ENCODE measurements around the gene ID4.
A peak's percentile ranks its signal among the peaks of the same experiment; 100 is the strongest.

Gene ID4

GRCh38 chr6:19836799-19837510 is at the start of gene ID4:
Gene ID4, plus strand, starts transcription at chr6:19837370. Its CDS starts 385 bp downstream, at chr6:19837755.
- DNase-seq: no peak

GRCh38 chr6:19788686-19789085 is 48.5 kb upstream of the ID4 start:
- no peak for DNase-seq

GRCh38 chr6:19789100-19789803 is 47.9 kb upstream of the ID4 start:
- no peak for DNase-seq

GRCh38 chr6:19791267-19791666 is 45.9 kb upstream of the ID4 start:
- DNase-seq: no peak

- DNase-seq: no peak
Measured at GRCh38 chr6:19795211-19795610, 42.0 kb upstream of the ID4 start.

- no peak for DNase-seq
Measured at GRCh38 chr6:19796452-19796851, 40.7 kb upstream of the ID4 start.

- DNase-seq: no peak
Measured at GRCh38 chr6:19798362-19798761, 38.8 kb upstream of the ID4 start.

GRCh38 chr6:19802656-19803055 is 34.5 kb upstream of the ID4 start:
- DNase-seq: no peak

GRCh38 chr6:19803331-19804204 is 33.6 kb upstream of the ID4 start:
- no peak for DNase-seq

- DNase-seq: peak; percentile 72
Measured at GRCh38 chr6:19804205-19805128, 32.7 kb upstream of the ID4 start.

GRCh38 chr6:19805129-19805481 is 32.1 kb upstream of the ID4 start:
- no peak for DNase-seq

- DNase-seq: no peak
Measured at GRCh38 chr6:19806971-19807396, 30.2 kb upstream of the ID4 start.

GRCh38 chr6:19811397-19812079 is 25.6 kb upstream of the ID4 start:
- no peak for DNase-seq

GRCh38 chr6:19812512-19813119 is 24.6 kb upstream of the ID4 start:
- no peak for DNase-seq

GRCh38 chr6:19818805-19819204 is 18.4 kb upstream of the ID4 start:
- no peak for DNase-seq

- DNase-seq: no peak
Measured at GRCh38 chr6:19824058-19824807, 12.9 kb upstream of the ID4 start.

GRCh38 chr6:19827247-19827646 is 9.9 kb upstream of the ID4 start:
- no peak for DNase-seq

- no peak for DNase-seq
Measured at GRCh38 chr6:19827903-19828302, 9.3 kb upstream of the ID4 start.

GRCh38 chr6:19830171-19830570 is 7.0 kb upstream of the ID4 start:
- DNase-seq: no peak

GRCh38 chr6:19831358-19831757 is 5.8 kb upstream of the ID4 start:
- no peak for DNase-seq

GRCh38 chr6:19833947-19834346 is 3.2 kb upstream of the ID4 start:
- no peak for DNase-seq
